ENCODE data around the gene AFF3. TPM values are rescaled to one million over a fixed set of nuclear protein-coding genes. Genes with fewer than 3 reads are reported as not detected.

AFF3 gene
- total RNA-seq, 1 experiment from 2014 or later: not detected

GRCh38 chr2:99982744-99983143 is 159.6 kb downstream of the AFF3 start:
- H3K4me1 ChIP-seq: no peaks in the 10 kb centered on the region

DNA sequence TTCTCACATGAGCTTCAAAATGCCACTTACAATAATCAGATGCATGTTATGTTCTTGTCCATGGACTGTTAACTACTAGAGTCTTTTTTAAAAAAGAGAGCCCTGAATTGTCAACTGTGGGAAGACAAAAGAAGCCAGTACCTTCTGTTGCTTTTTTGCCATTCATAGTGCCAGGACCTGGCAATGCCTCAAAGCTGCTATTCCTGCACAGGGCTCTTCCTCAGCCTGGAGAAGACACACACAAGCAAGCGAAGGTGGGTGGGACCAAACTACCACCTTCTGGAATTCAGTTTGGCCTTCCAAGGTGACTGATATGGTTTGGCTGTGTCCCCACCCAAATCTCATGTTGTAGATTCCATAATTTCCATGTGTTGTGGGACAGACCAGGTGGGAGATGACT is 160.6 kb downstream of the AFF3 start:
- Histone ChIP-seq H3K36me3 (no peaks in the 10 kb centered on the region), H3K4me1 (no peaks in the 10 kb centered on the region), H3K9me3 (replicated peaks) (no peaks in the 10 kb centered on the region), H3K4me3 (no peak overlapping the region), H3K27me3 (no peaks in the 10 kb centered on the region), H3K27ac (no peak overlapping the region)
- DNase-seq: no peak

More at GRCh38 chr2:99982744-99983143, 159.6 kb downstream of the AFF3 start:
- H3K27me3 ChIP-seq: no peaks in the 10 kb centered on the region
- H3K36me3 ChIP-seq: no peaks in the 10 kb centered on the region
- H3K4me3 ChIP-seq: no peak overlapping the region
- H3K9me3 ChIP-seq (replicated peaks): no peaks in the 10 kb centered on the region
- H3K27ac ChIP-seq: no peak overlapping the region
- DNase-seq: no peak

- no peaks in the 10 kb centered on the region for H3K27me3 ChIP-seq
- H3K9me3 ChIP-seq (replicated peaks): no peaks in the 10 kb centered on the region
- H3K4me1 ChIP-seq: no peaks in the 10 kb centered on the region
- H3K27ac ChIP-seq: no peak overlapping the region
- no peaks in the 10 kb centered on the region for H3K36me3 ChIP-seq
- no peak overlapping the region for H3K4me3 ChIP-seq
- no peak for DNase-seq
These were observed 162.2 kb downstream of the AFF3 start for GRCh38 chr2:99980176-99980575.

- Histone ChIP-seq H3K4me3 (no peak overlapping the region), H3K4me1 (no peaks in the 10 kb centered on the region), H3K36me3 (no peaks in the 10 kb centered on the region), H3K27me3 (0 out of 2 replicates have a peak, but pooled peaks cover 2% of the 10 kb centered on the region), H3K27ac (no peak overlapping the region), H3K9me3 (replicated peaks) (no peaks in the 10 kb centered on the region)
- no peak for DNase-seq
These were observed 164.4 kb downstream of the AFF3 start for GRCh38 chr2:99977966-99978365.

DNA sequence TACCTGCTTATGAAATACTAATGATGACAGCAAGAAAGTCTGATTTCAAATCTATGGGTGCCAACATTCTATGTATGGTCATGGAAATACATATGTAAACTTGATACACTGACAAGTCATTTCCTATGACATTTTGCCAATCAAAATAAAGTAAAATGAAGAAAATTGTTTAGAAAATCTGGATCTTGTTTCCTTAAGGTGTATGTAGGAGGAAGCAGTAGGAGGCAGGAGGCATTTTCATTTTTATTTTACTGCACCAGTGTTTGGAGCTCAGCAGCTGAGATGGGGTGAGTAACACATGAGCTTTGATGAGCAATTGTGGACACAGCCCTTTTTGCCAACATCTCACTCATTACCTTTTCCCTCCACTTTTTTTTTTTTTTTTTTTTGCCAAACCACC is 167.0 kb downstream of the AFF3 start:
- Histone ChIP-seq H3K4me3 (no peak overlapping the region), H3K9me3 (replicated peaks) (no peaks in the 10 kb centered on the region), H3K27me3 (0 out of 2 replicates have a peak, but pooled peaks cover 2% of the 10 kb centered on the region), H3K36me3 (no peaks in the 10 kb centered on the region), H3K27ac (no peak overlapping the region), H3K4me1 (no peaks in the 10 kb centered on the region)
- DNase-seq: no peak

DNA sequence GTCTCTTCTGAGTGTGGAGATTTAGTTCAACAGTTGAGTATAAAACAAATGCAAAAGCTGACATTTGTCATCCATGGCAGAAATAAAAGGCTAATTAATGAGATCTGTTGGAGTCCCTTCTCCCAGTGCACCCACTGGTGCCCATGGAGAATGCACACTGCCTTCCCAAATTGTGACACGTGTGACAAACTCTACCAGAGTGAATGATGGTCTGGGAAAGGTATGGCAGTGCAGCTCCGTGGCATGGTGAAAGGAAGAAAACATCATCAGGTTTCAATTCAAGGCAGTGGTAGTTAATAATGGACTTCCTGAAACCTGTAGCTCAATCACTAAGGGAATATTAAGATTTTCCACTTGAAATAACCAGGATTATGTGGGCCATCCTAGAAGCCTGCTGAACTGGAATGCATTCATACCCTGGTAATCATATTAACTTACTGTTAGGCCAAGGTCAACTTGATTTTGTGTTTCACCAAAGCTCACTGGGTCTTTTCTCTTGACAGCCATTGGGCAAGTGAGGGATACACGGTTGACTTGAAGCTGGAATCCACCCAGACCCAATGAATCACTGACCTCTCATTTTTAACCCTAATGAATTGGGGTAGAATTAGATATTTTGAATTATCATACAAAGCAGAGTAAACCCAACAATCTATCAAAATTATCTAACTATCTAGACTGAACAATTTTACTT is 167.6 kb downstream of the AFF3 start:
- no peaks in the 10 kb centered on the region for H3K4me1 ChIP-seq
- H3K36me3 ChIP-seq: no peaks in the 10 kb centered on the region
- no peak for DNase-seq
- H3K27ac ChIP-seq: no peak overlapping the region
- no peak overlapping the region for H3K4me3 ChIP-seq
- no peaks in the 10 kb centered on the region for H3K9me3 ChIP-seq (replicated peaks)
- H3K27me3 ChIP-seq: 0 out of 2 replicates have a peak, but pooled peaks cover 2% of the 10 kb centered on the region

DNA sequence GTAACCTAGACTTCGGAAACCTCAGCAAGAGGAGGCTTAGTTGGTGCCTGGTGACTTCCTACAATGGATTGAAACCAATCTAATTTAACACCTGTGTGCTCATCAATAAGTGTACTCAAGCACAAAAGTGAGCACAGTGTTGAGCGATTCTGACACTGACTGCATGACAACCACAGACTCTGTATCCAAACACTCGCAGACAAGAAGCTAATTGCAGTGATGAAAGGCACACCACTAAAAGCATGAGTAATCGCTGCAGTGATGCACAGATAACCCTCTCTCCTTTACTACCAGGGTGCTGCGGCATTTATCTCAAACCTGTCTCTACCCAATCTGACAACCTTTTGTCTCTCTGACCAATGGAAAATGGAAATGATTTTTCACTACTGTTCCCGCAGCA is 168.1 kb downstream of the AFF3 start:
- Histone ChIP-seq H3K9me3 (replicated peaks) (no peaks in the 10 kb centered on the region), H3K4me1 (no peaks in the 10 kb centered on the region), H3K36me3 (no peaks in the 10 kb centered on the region), H3K27me3 (0 out of 2 replicates have a peak, but pooled peaks cover 2% of the 10 kb centered on the region), H3K4me3 (no peak overlapping the region), H3K27ac (no peak overlapping the region)
- DNase-seq: no peak

DNA sequence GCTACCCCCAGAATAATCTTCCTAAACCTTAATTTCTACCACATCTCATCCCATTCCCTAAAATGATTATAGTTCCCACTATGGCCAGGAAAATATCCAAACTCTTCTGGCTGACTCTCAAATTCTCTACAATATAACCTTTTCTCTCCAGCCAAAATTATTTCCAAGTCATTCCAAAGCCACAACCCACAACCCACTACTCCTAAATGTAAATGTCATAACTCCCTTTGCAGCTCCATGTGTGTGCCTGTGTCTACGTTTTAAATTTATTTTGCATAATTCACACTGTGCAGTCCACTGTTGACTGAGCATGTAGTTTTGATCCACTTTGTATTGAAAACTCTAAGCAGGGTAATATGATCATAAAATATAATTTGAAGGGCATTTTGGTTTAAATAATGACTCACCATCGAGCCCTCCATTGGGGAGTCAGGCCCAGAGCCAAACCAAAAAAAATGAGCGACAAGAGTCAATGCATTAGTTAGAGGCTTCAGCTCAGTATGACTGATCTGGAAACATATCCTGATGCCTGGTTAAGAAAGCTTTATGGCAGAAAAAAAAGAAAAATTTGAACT is 171.0 kb downstream of the AFF3 start:
- no peaks in the 10 kb centered on the region for H3K36me3 ChIP-seq
- no peaks in the 10 kb centered on the region for H3K9me3 ChIP-seq (replicated peaks)
- no peak overlapping the region for H3K27ac ChIP-seq
- H3K4me1 ChIP-seq: no peaks in the 10 kb centered on the region
- H3K27me3 ChIP-seq: 0 out of 2 replicates have a peak, but pooled peaks cover 2% of the 10 kb centered on the region
- no peak for DNase-seq
- no peak overlapping the region for H3K4me3 ChIP-seq

GRCh38 chr2:99970292-99970868 is 172.0 kb downstream of the AFF3 start:
- H3K4me3 ChIP-seq: no peak overlapping the region
- 0 out of 2 replicates have a peak, but pooled peaks cover 2% of the 10 kb centered on the region for H3K27me3 ChIP-seq
- no peak overlapping the region for H3K27ac ChIP-seq
- no peaks in the 10 kb centered on the region for H3K4me1 ChIP-seq
- H3K9me3 ChIP-seq (replicated peaks): no peaks in the 10 kb centered on the region
- no peaks in the 10 kb centered on the region for H3K36me3 ChIP-seq
- DNase-seq: no peak

- DNase-seq: no peak
- H3K4me3 ChIP-seq: no peak overlapping the region
- H3K4me1 ChIP-seq: no peaks in the 10 kb centered on the region
- H3K9me3 ChIP-seq (replicated peaks): no peaks in the 10 kb centered on the region
- no peak overlapping the region for H3K27ac ChIP-seq
- no peaks in the 10 kb centered on the region for H3K27me3 ChIP-seq
- no peaks in the 10 kb centered on the region for H3K36me3 ChIP-seq
These were observed 181.0 kb downstream of the AFF3 start for GRCh38 chr2:99961196-99961913.

- DNase-seq: no peak
- Histone ChIP-seq H3K27ac (no peak overlapping the region), H3K4me3 (no peak overlapping the region), H3K27me3 (no peaks in the 10 kb centered on the region), H3K9me3 (replicated peaks) (no peaks in the 10 kb centered on the region), H3K36me3 (no peaks in the 10 kb centered on the region), H3K4me1 (no peaks in the 10 kb centered on the region)
These were observed 181.6 kb downstream of the AFF3 start for GRCh38 chr2:99960790-99961189.

DNA sequence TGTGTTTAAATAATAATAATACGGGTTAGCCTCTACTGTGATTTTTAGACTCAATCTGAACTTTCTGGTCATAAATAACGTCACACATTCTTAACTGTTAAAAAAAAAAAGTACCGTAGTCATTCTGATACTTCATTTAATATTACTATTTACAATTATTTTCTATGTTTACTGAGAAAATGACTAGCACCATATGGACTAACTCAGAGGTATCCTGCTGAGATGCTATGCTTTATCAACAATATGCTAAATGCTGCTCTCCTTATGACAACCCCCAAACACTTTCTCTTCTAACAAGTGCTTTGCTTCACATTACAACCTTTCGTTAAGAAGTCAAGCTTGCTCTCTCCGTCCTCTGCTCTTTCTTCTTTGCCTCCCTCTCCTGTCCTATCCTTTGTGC is 182.1 kb downstream of the AFF3 start:
- H3K4me3 ChIP-seq: no peak overlapping the region
- H3K4me1 ChIP-seq: no peaks in the 10 kb centered on the region
- no peaks in the 10 kb centered on the region for H3K9me3 ChIP-seq (replicated peaks)
- no peaks in the 10 kb centered on the region for H3K27me3 ChIP-seq
- H3K27ac ChIP-seq: no peak overlapping the region
- DNase-seq: no peak
- H3K36me3 ChIP-seq: no peaks in the 10 kb centered on the region

DNA sequence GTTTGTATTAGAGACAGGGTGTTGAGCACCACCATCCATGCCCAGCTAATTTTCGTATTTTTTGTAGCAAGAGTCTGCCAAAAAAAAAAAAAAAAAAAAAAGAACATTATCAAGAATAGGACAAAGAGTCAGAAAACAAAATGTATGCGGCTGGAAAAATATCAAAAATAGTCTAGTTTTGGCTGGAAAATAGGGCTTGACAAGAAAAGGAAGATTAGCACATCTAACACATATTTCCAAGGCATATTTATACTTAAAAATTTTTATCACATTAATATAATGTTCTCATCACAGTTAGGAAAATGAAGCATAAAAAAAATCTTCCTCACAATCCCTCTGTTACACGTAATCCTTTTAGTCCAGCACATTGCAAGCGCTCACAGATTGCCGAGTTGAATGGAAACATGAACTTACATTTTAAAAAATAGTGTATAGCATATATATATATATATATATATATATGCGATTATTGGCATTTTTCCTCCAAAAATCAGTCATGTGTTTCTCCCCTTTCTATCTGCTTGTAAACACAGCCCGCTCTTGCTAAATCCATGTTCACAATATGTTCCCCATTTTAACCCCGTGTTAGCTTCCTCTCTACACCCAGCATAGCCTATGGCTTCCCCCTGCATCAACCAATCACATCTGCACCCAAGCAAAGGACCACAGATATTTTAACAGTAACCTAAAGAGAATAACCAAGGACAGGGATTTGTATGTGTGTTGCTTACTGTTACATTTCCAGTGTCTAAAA is 183.0 kb downstream of the AFF3 start:
- Histone ChIP-seq H3K4me1 (no peaks in the 10 kb centered on the region), H3K9me3 (replicated peaks) (no peaks in the 10 kb centered on the region), H3K27me3 (no peaks in the 10 kb centered on the region), H3K27ac (no peak overlapping the region), H3K4me3 (no peak overlapping the region), H3K36me3 (no peaks in the 10 kb centered on the region)
- DNase-seq: no peak

- Histone ChIP-seq H3K9me3 (replicated peaks) (no peaks in the 10 kb centered on the region), H3K27me3 (no peaks in the 10 kb centered on the region), H3K4me1 (no peaks in the 10 kb centered on the region), H3K27ac (no peak overlapping the region), H3K36me3 (no peaks in the 10 kb centered on the region), H3K4me3 (no peak overlapping the region)
- DNase-seq: no peak
These were observed 184.9 kb downstream of the AFF3 start for GRCh38 chr2:99957332-99958133.
